Fibroblast of lung (primary cell): Measurements from ENCODE around the gene PPP1R12A. TPM values are rescaled to one million over a fixed set of nuclear protein-coding genes. Genes with fewer than 3 reads are reported as not detected.
A peak's percentile ranks its signal among the peaks of the same experiment; 100 is the strongest.

ENCODE experiments used
- DNase-seq, 2 donors: peaks; one replicate each; pipeline versions ENCODE4 v3.0.0 to v3.0.0-alpha.2; 2010; ENCODE audit warnings: low read depth in 2 of 2
- H2AFZ ChIP-seq: 2 replicates; pipeline ENCODE4 v1.5.1; 2012; ENCODE audit warnings: low read length, control low read depth, inconsistent platforms
- H3K27ac ChIP-seq: 2 replicates; pipeline ENCODE4 v1.5.1; 2011; ENCODE audit warnings: low read length, control low read depth; ENCODE audit not compliant: insufficient read depth
- H3K27me3 ChIP-seq: 2 replicates; pipeline ENCODE4 v1.5.1; 2011; ENCODE audit warnings: mild to moderate bottlenecking, low read length; ENCODE audit not compliant: control insufficient read depth, insufficient read depth
- H3K36me3 ChIP-seq: 2 replicates; pipeline ENCODE4 v1.5.1; 2011; ENCODE audit warnings: low read length; ENCODE audit not compliant: control insufficient read depth, insufficient read depth
- H3K4me1 ChIP-seq: 2 replicates; pipeline ENCODE4 v1.5.1; 2011; ENCODE audit warnings: low read length; ENCODE audit not compliant: control insufficient read depth, insufficient read depth; ENCODE audit errors: extremely low read depth
- H3K4me2 ChIP-seq: 2 replicates; pipeline ENCODE4 v1.5.1; 2011; ENCODE audit warnings: low read length, control low read depth; ENCODE audit not compliant: insufficient read depth; ENCODE audit errors: extremely low read depth
- H3K4me3 ChIP-seq, 4 experiments: fragments of 200-600 bp in 1 of 4; sonication (generic) in 1 of 4; replicated peaks in 1 of 4; 2 replicates each; pipeline ENCODE4 v1.5.1; 2011 to 2016; ENCODE audit warnings: low read length in 4 of 4, low read depth in 3 of 4, mild to moderate bottlenecking in 3 of 4, control low read depth in 2 of 4, inconsistent platforms in 1 of 4, mixed read lengths in 1 of 4; ENCODE audit not compliant: insufficient read depth in 1 of 4; ENCODE audit errors: control extremely low read depth in 1 of 4
- H3K79me2 ChIP-seq: 2 replicates; pipeline ENCODE4 v1.5.1; 2012; ENCODE audit warnings: mild to moderate bottlenecking, low read length, inconsistent platforms; ENCODE audit not compliant: control insufficient read depth, insufficient read depth
- H3K9ac ChIP-seq: 2 replicates; pipeline ENCODE4 v1.5.1; 2011; ENCODE audit warnings: mild to moderate bottlenecking, low read length, control low read depth; ENCODE audit not compliant: insufficient read depth
- H3K9me3 ChIP-seq: 2 replicates; pipeline ENCODE4 v1.5.1; 2012; ENCODE audit warnings: low read depth, low read length; ENCODE audit not compliant: control insufficient read depth, insufficient read depth
- H4K20me1 ChIP-seq: 2 replicates; pipeline ENCODE4 v1.5.1; 2011; ENCODE audit warnings: low read length; ENCODE audit not compliant: control insufficient read depth, insufficient read depth; ENCODE audit errors: extremely low read depth
- EZH2 ChIP-seq: IDR thresholded peaks from 2 replicates; pipeline ENCODE4 v1.5.1; 2012; ENCODE audit warnings: low read length, control low read depth, mild to moderate bottlenecking; ENCODE audit errors: missing control alignments
- polyA plus RNA-seq, 2 donors: library from polyadenylated mRNA; depleted of rRNA in 1 of 2; stranded (reverse) in 1 of 2; unstranded in 1 of 2; fragments of >200 nt; gene quantifications; 2 replicates each; pipeline ENCODE4 v1.2.1, GENCODE V29; 2011 to 2012; ENCODE audit warnings: missing spikeins in 1 of 2
- total RNA-seq: library from RNA; depleted of rRNA; stranded (reverse); fragments of >200 nt; gene quantifications from 2 replicates; pipeline ENCODE4 v1.2.1, GENCODE V29; 2014
- TF ChIP-seq, protein P1 (sequence below), 2 donors: IDR thresholded peaks in 1 of 2; conservative IDR thresholded peaks in 1 of 2; 1 replicate in 1 of 2; 2 replicates in 1 of 2; pipeline ENCODE4 v1.5.1; 2011 to 2012; ENCODE audit warnings: low read length in 2 of 2, control low read depth in 1 of 2, inconsistent platforms in 1 of 2, low read depth in 1 of 2, mild to moderate bottlenecking in 1 of 2

PPP1R12A gene
- total and polyA plus RNA-seq, 2 donors (not counting 1 experiment from before 2014, with no cell fraction given): 94.9 to 139 TPM

DNA sequence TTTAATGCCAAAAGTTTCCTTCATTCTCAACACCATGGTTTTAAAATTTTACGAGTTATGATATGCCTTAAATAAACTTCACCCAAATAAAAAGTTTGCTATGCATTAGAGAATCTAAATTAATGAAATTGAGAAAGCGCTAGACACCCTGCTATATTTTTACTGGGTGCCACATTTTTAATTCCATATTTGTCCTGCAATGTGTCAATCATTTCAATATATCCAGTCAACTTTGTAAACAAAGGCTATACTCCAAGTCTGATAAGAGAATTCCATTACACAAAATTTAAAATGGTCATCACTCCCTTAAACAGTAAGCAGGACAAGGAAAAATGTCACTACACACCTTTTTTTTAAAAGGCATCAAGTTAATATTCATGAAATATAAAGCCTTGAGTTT, 1.9 kb downstream of the PPP1R12A start:
- Histone ChIP-seq H2AFZ (no peak overlapping the region), H3K36me3 (peaks cover 2% of the 10 kb centered on the region), H3K4me3 (peak overlapping the region; percentile 94 to 97 (median 96)), H3K4me1 (no peaks in the 10 kb centered on the region), H4K20me1 (no peaks in the 10 kb centered on the region), H3K27me3 (no peaks in the 10 kb centered on the region), H3K4me2 (peak overlapping the region; percentile 90), H3K27ac (peak overlapping the region; percentile 97), H3K9ac (peak overlapping the region; percentile 98), H3K9me3 (no peaks in the 10 kb centered on the region), H3K79me2 (peaks cover 85% of the 10 kb centered on the region)
- no peak for DNase-seq
- no peak for TF ChIP-seq EZH2
- TF ChIP-seq, protein P1, sequence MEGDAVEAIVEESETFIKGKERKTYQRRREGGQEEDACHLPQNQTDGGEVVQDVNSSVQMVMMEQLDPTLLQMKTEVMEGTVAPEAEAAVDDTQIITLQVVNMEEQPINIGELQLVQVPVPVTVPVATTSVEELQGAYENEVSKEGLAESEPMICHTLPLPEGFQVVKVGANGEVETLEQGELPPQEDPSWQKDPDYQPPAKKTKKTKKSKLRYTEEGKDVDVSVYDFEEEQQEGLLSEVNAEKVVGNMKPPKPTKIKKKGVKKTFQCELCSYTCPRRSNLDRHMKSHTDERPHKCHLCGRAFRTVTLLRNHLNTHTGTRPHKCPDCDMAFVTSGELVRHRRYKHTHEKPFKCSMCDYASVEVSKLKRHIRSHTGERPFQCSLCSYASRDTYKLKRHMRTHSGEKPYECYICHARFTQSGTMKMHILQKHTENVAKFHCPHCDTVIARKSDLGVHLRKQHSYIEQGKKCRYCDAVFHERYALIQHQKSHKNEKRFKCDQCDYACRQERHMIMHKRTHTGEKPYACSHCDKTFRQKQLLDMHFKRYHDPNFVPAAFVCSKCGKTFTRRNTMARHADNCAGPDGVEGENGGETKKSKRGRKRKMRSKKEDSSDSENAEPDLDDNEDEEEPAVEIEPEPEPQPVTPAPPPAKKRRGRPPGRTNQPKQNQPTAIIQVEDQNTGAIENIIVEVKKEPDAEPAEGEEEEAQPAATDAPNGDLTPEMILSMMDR (conservative IDR thresholded peaks at IDR 0.05 in 1 of 2, IDR thresholded peaks at IDR 0.05 in 1 of 2; ENCODE audit: low read depth in 1 of 2, low read length in 2 of 2): no peak

DNA sequence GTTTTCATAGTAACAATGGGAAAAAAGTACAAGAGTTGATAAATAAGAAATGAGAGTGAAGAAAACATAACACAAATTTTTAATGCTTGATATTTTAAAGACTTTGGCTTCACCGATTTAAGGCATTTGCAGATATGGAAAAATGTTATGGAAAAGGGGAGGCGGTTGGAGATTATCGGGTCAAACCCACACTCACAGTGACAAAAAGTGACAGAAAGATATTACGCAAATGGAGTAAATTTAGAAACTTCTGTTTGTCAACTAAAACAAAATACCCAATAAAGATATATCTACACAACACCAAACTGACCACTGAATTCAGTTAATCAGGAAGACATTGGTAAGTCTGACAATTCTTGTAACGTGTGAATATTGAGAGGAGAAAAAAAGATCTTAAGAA, 2.5 kb downstream of the PPP1R12A start:
- Histone ChIP-seq H3K4me2 (peak overlapping the region; percentile 90), H3K9ac (peak overlapping the region; percentile 21), H3K9me3 (no peaks in the 10 kb centered on the region), H3K36me3 (peaks cover 2% of the 10 kb centered on the region), H3K27me3 (no peaks in the 10 kb centered on the region), H3K4me1 (no peaks in the 10 kb centered on the region), H4K20me1 (no peaks in the 10 kb centered on the region), H3K27ac (peak overlapping the region; percentile 1), H3K79me2 (peaks cover 92% of the 10 kb centered on the region), H2AFZ (no peak overlapping the region), H3K4me3 (peak overlapping the region; percentile 94 to 97 (median 96))
- DNase-seq: no peak
- TF ChIP-seq, protein P1 (conservative IDR thresholded peaks at IDR 0.05 in 1 of 2, IDR thresholded peaks at IDR 0.05 in 1 of 2; ENCODE audit: low read depth in 1 of 2, low read length in 2 of 2): no peak
- no peak for TF ChIP-seq EZH2

DNA sequence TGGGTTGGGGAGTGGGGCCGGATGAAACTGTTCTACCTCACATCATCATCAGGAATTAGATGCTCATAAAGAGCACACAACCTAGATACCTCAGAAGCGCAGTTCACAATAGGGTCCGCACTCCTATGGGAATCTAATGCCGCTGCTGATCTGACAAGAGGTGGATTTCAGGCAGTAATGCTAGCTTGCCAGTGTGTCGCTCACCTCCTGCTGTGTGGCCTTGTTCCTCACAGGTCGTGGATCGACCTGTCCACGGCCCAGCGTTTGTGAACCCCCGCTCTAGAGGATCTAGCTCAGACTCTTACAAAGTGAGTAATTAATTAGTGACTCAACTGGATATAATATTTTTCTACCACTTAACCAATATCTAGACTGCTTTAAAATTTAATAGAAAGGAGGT, 5.8 kb downstream of the PPP1R12A start:
- peaks cover 1% of the 10 kb centered on the region for H4K20me1 ChIP-seq
- H3K27me3 ChIP-seq: no peaks in the 10 kb centered on the region
- no peak overlapping the region for H2AFZ ChIP-seq
- H3K4me1 ChIP-seq: no peaks in the 10 kb centered on the region
- H3K79me2 ChIP-seq: peaks cover 99% of the 10 kb centered on the region
- no peak overlapping the region for H3K4me2 ChIP-seq
- H3K36me3 ChIP-seq: peaks cover 2% of the 10 kb centered on the region
- TF ChIP-seq, protein P1 (conservative IDR thresholded peaks at IDR 0.05 in 1 of 2, IDR thresholded peaks at IDR 0.05 in 1 of 2; ENCODE audit: low read depth in 1 of 2, low read length in 2 of 2): no peak
- TF ChIP-seq EZH2: no peak
- no peak overlapping the region for H3K4me3 ChIP-seq
- no peak for DNase-seq
- H3K9me3 ChIP-seq: no peaks in the 10 kb centered on the region
- H3K9ac ChIP-seq: no peak overlapping the region
- no peak overlapping the region for H3K27ac ChIP-seq
